Colonic mucosa (tissue), 4 donors: Measurements from ENCODE around the gene PLPPR5. TPM values are rescaled to one million over a fixed set of nuclear protein-coding genes. Genes with fewer than 3 reads are reported as not detected.

ENCODE experiments used
- DNase-seq: peaks from one replicate; pipeline ENCODE4 v3.0.0-alpha.2; 2020
- H3K27ac ChIP-seq: fragments of 200-600 bp; one replicate; pipeline ENCODE4 v1.8.0; 2021
- H3K27me3 ChIP-seq: fragments of 200-600 bp; one replicate; pipeline ENCODE4 v1.8.0; 2021
- H3K36me3 ChIP-seq: fragments of 200-600 bp; one replicate; pipeline ENCODE4 v1.8.0; 2021
- H3K4me1 ChIP-seq: fragments of 200-600 bp; one replicate; pipeline ENCODE4 v1.8.0; 2021; ENCODE audit warnings: mild to moderate bottlenecking
- H3K4me3 ChIP-seq: fragments of 200-600 bp; one replicate; pipeline ENCODE4 v1.8.0; 2021
- H3K9ac ChIP-seq, 2 donors: one replicate each; pipeline ENCODE4 v1.7.0; 2013; ENCODE audit warnings: control low read depth in 2 of 2, low read depth in 2 of 2, low read length in 2 of 2
- H3K9me3 ChIP-seq: fragments of 200-600 bp; one replicate; pipeline ENCODE4 v1.8.0; 2021
- CTCF ChIP-seq: fragments of 200-600 bp; IDR thresholded peaks from one replicate; pipeline ENCODE4 v1.8.0; 2022; ENCODE audit warnings: antibody characterized with exemption, mild to moderate bottlenecking
- intact Hi-C: fragments of 100-400 bp; cut with DNase I; formaldehyde crosslinking; loops from one replicate; pipeline ENCODE4 v1.14.1; 2022
- total RNA-seq, 2 donors: library from RNA; stranded (reverse); fragmentation: NEBNext Ultra II Directional in 1 of 2; extraction: Animal tissue kit (Norgen Biotek cat#: 25700) in 1 of 2; gene quantifications; one replicate each; pipeline ENCODE4 v1.2.1, GENCODE V29; 2021
- donor health status: healthy.
- donor health status: DM: no; HTN: no; CAD: no.
- donor health status: DM: no; HTN: no; CAD: no.

PLPPR5 gene
- total RNA-seq, 2 donors from 2014 or later = 0.16 TPM; not detected in 1

- H3K9me3 ChIP-seq = no peaks in the 10 kb centered on the region
- H3K4me3 ChIP-seq = no peak overlapping the region
- no peak for DNase-seq
- intact Hi-C loops = no loop called here
- TF ChIP-seq CTCF = no peak
- no peak overlapping the region for H3K9ac ChIP-seq
- no peaks in the 10 kb centered on the region for H3K27me3 ChIP-seq
- no peaks in the 10 kb centered on the region for H3K36me3 ChIP-seq
- no peaks in the 10 kb centered on the region for H3K4me1 ChIP-seq
- no peak overlapping the region for H3K27ac ChIP-seq
Observed at GRCh38 chr1:98981917-98982513, 22.6 kb downstream of the PLPPR5 start.

DNA sequence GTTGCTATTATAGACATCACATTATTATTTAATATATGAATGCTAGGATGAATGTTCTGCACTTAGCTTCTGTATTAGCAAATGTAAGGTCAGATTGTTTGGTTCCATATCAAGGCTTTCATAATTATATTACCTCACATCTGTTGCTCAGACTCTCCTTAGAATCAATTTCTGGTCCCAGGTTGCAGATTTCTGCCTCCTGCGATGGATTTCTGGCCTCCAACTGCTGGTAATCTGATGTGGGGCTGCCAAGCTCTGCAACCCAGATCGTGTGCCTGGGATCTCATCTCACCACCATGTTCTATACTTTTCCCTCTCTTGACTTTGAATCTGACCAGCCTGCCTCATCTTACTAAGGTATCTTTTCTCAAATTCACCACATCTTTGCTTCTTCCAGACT, 25.2 kb downstream of the PLPPR5 start:
- no peaks in the 10 kb centered on the region for H3K27me3 ChIP-seq

DNA sequence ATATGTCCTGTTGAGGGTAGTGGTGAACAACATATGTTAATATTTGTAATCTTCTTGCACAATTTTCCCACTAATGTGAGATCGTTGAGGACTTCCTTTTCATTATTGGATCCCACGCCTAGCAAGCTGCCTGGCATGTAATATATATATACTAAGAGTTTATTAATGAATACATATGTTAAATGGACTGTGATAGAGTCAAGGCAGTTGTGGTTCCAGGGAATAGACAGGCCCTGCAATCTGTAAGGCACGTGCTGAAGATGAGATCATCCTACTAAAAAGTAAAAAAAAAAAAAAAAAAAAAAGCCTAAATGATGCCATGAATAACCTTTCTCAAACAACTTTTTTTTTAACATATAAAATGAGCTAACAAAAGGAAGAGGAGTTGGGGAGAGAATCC, 28.9 kb downstream of the PLPPR5 start:
- intact Hi-C loops = no loop called here

More for the DNA sequence above, 25.2 kb downstream of the PLPPR5 start:
- no peaks in the 10 kb centered on the region for H3K4me1 ChIP-seq
- H3K4me3 ChIP-seq = no peak overlapping the region
- intact Hi-C loops = no loop called here
- H3K9ac ChIP-seq = no peak overlapping the region
- TF ChIP-seq CTCF = no peak
- no peaks in the 10 kb centered on the region for H3K36me3 ChIP-seq
- H3K9me3 ChIP-seq = no peaks in the 10 kb centered on the region
- no peak overlapping the region for H3K27ac ChIP-seq
- DNase-seq = no peak

DNA sequence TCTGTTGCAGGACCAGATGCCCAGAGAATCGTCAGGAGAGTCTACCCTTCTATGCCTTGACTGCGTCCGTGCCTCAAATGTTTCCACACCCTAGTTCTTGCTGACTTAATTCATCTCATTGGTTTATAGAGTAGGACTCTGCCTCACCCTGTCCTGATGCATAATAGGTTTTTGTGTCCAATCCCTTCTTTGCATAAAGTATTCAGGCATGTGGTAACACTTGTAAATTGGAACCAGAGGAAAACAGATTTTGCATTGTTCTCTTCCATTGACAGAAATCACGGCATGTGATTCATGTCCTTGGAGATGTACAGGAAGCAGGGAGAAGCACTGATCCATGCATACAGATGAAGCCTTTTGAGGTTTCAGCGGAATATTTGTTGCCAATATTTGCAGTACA, 29.5 kb downstream of the PLPPR5 start:
- Histone ChIP-seq H3K4me3 (no peak overlapping the region), H3K9ac (no peak overlapping the region), H3K27ac (no peak overlapping the region), H3K9me3 (no peaks in the 10 kb centered on the region), H3K36me3 (no peaks in the 10 kb centered on the region), H3K4me1 (no peaks in the 10 kb centered on the region), H3K27me3 (no peaks in the 10 kb centered on the region)
- TF ChIP-seq CTCF = no peak
- intact Hi-C loops = no loop called here
- DNase-seq = no peak

More for the DNA sequence above, 28.9 kb downstream of the PLPPR5 start:
- no peaks in the 10 kb centered on the region for H3K36me3 ChIP-seq
- no peak for TF ChIP-seq CTCF
- no peak overlapping the region for H3K27ac ChIP-seq
- no peaks in the 10 kb centered on the region for H3K9me3 ChIP-seq
- no peaks in the 10 kb centered on the region for H3K4me1 ChIP-seq
- DNase-seq = no peak
- H3K9ac ChIP-seq = no peak overlapping the region
- H3K4me3 ChIP-seq = no peak overlapping the region
- no peaks in the 10 kb centered on the region for H3K27me3 ChIP-seq

GRCh38 chr1:98969798-98970490, 34.7 kb downstream of the PLPPR5 start:
- TF ChIP-seq CTCF = no peak
- no peaks in the 10 kb centered on the region for H3K4me1 ChIP-seq
- H3K4me3 ChIP-seq = no peak overlapping the region

More at GRCh38 chr1:98969798-98970490, 34.7 kb downstream of the PLPPR5 start:
- DNase-seq = no peak
- intact Hi-C loops = no loop called here
- Histone ChIP-seq H3K9ac (no peak overlapping the region), H3K9me3 (no peaks in the 10 kb centered on the region), H3K36me3 (no peaks in the 10 kb centered on the region), H3K27ac (no peak overlapping the region), H3K27me3 (no peaks in the 10 kb centered on the region)
